Measurements from ENCODE around the gene SIRPA.

- TF ChIP-seq CTCF (IDR thresholded peaks at IDR 0.05) (no peak), POLR2A (IDR thresholded peaks at IDR 0.05) (no peak)
These were observed 45.4 kb downstream of the SIRPA start for GRCh38 chr20:1940581-1940980.
